ENCODE results near the gene LIN28A. TPM values are rescaled to one million over a fixed set of nuclear protein-coding genes. Genes with fewer than 3 reads are reported as not detected.

The LIN28A gene
- polyA plus RNA-seq, 1 donor = not detected

Other genes with a start within 250 kb of the LIN28A start
- gene C1orf232, start 241.9 kb upstream of the LIN28A start, polyA plus RNA-seq (ENCODE audit: insufficient read length) = not detected
- 17.3 TPM for gene ZNF593, start 240.9 kb upstream of the LIN28A start, polyA plus RNA-seq (ENCODE audit: insufficient read length)
- 2.3 TPM for gene ZNF593OS, start 239.0 kb upstream of the LIN28A start, polyA plus RNA-seq (ENCODE audit: insufficient read length)
- 2.5 TPM for gene CNKSR1, start 233.3 kb upstream of the LIN28A start, polyA plus RNA-seq (ENCODE audit: insufficient read length)
- gene CATSPER4, start 220.2 kb upstream of the LIN28A start, polyA plus RNA-seq (ENCODE audit: insufficient read length) = not detected
- gene CEP85, start 176.6 kb upstream of the LIN28A start, polyA plus RNA-seq (ENCODE audit: insufficient read length) = 23.0 TPM
- 57.4 TPM for gene SH3BGRL3, start 130.7 kb upstream of the LIN28A start, polyA plus RNA-seq (ENCODE audit: insufficient read length)
- 8.6 TPM for gene UBXN11, start 104.2 kb upstream of the LIN28A start, polyA plus RNA-seq (ENCODE audit: insufficient read length)
- gene CD52, start 92.9 kb upstream of the LIN28A start, polyA plus RNA-seq (ENCODE audit: insufficient read length) = 2.2 TPM
- 0.40 TPM for gene CRYBG2, start 56.7 kb upstream of the LIN28A start, polyA plus RNA-seq (ENCODE audit: insufficient read length)
- not detected for gene ZNF683, start 38.1 kb upstream of the LIN28A start, polyA plus RNA-seq (ENCODE audit: insufficient read length)
- 20.6 TPM for gene DHDDS, start 21.5 kb downstream of the LIN28A start, polyA plus RNA-seq (ENCODE audit: insufficient read length)
- gene HMGN2, start 61.6 kb downstream of the LIN28A start, polyA plus RNA-seq (ENCODE audit: insufficient read length) = 611 TPM
- gene RPS6KA1, start 118.9 kb downstream of the LIN28A start, polyA plus RNA-seq (ENCODE audit: insufficient read length) = 7.4 TPM

Data from hindlimb muscle (tissue), 1 donor.